A673 (cell line): ENCODE data around the gene HRH2.

Source experiments
- CTCF ChIP-seq: fragments of 300-800, 200-600 bp; sonication (generic); conservative IDR thresholded peaks from 2 replicates; pipeline ENCODE4 v1.5.1; 2017; ENCODE audit warnings: low read depth, mild to moderate bottlenecking, antibody characterized with exemption, low read length, moderate library complexity, mixed read lengths
- EZH2 ChIP-seq: fragments of 200-600 bp; sonication (generic); IDR thresholded peaks from 2 replicates; pipeline ENCODE4 v1.6.1; 2017; ENCODE audit warnings: borderline replicate concordance, low read depth, mild to moderate bottlenecking, mixed read lengths, antibody characterized with exemption, low read length; ENCODE audit not compliant: poor library complexity, severe bottlenecking

GRCh38 chr5:175624316-175624715 is 33.6 kb upstream of the HRH2 start:
- TF ChIP-seq CTCF = no peak
- no peak for TF ChIP-seq EZH2
